OCI-LY3 (cell line): ENCODE data around the gene FAM50B.

ENCODE experiments used
- CTCF ChIP-seq: fragments of 200-600, 300-600 bp; sonication (generic); IDR thresholded peaks from 2 replicates; pipeline ENCODE4 v1.5.1; 2014; ENCODE audit warnings: antibody characterized with exemption, low read length, low read depth
- EZH2phosphoT487 ChIP-seq: fragments of 200-600 bp; shearing (Covaris generic); IDR thresholded peaks from 2 replicates; pipeline ENCODE4 v1.6.1; 2018; ENCODE audit warnings: antibody characterized with exemption, mixed run types, low read depth

- no peak for TF ChIP-seq CTCF
- TF ChIP-seq EZH2phosphoT487 = no peak
Measured at GRCh38 chr6:3899061-3899460, 49.9 kb downstream of the FAM50B start.
